Neural cell (in vitro differentiated cells): ENCODE results near the gene SPINT3. TPM values are rescaled to one million over a fixed set of nuclear protein-coding genes. Genes with fewer than 3 reads are reported as not detected.

Experiments
- H2AFZ ChIP-seq: fragments of 200-600, 300-800 bp; sonication (generic), shearing (Covaris generic); 2 replicates; pipeline ENCODE4 v1.6.0; 2014; ENCODE audit warnings: low read depth, mild to moderate bottlenecking, antibody characterized with exemption, low read length, moderate library complexity
- H3F3A ChIP-seq: fragments of 200-600 bp; shearing (Covaris generic); 2 replicates; pipeline ENCODE4 v1.6.1; 2016; ENCODE audit warnings: mild to moderate bottlenecking, moderate library complexity, mixed read lengths, antibody characterized with exemption, low read length; ENCODE audit not compliant: insufficient read depth, poor library complexity, severe bottlenecking
- H3K27ac ChIP-seq: fragments of 200-600, 300-800 bp; sonication (generic), shearing (Covaris generic); 2 replicates; pipeline ENCODE4 v1.5.1; 2014; ENCODE audit warnings: mild to moderate bottlenecking, low read length, moderate library complexity
- H3K27me3 ChIP-seq: fragments of 300-800, 200-600 bp; sonication (generic), shearing (Covaris generic); 2 replicates; pipeline ENCODE4 v1.6.0; 2014; ENCODE audit warnings: mild to moderate bottlenecking, low read depth, low read length, moderate library complexity; ENCODE audit not compliant: insufficient read depth
- H3K36me3 ChIP-seq: fragments of 300-800, 200-600 bp; sonication (generic), shearing (Covaris generic); 2 replicates; pipeline ENCODE4 v1.5.1; 2014; ENCODE audit warnings: mild to moderate bottlenecking, antibody characterized with exemption, low read length, moderate library complexity; ENCODE audit not compliant: insufficient read depth
- H3K4me2 ChIP-seq: fragments of 300-800, 200-600 bp; sonication (generic), shearing (Covaris generic); 2 replicates; pipeline ENCODE4 v1.6.0; 2014; ENCODE audit warnings: mild to moderate bottlenecking, low read length
- H3K4me3 ChIP-seq: fragments of 300-800, 200-600 bp; sonication (generic), shearing (Covaris generic); 2 replicates; pipeline ENCODE4 v1.5.1; 2014; ENCODE audit warnings: mild to moderate bottlenecking, low read length, moderate library complexity
- H3K79me2 ChIP-seq: fragments of 200-600 bp; shearing (Covaris generic); replicated peaks from 2 replicates; pipeline ENCODE4 v1.6.0; 2014; ENCODE audit warnings: mild to moderate bottlenecking, low read length, moderate library complexity; ENCODE audit not compliant: insufficient read depth
- H3K9ac ChIP-seq: fragments of 300-800, 200-600 bp; sonication (generic), shearing (Covaris generic); 2 replicates; pipeline ENCODE4 v1.6.1; 2016; ENCODE audit warnings: mild to moderate bottlenecking, low read length, mixed read lengths
- H3K9me2 ChIP-seq: fragments of 200-600 bp; shearing (Covaris generic); 2 replicates; pipeline ENCODE4 v1.6.1; 2016; ENCODE audit warnings: mild to moderate bottlenecking, low read length, mixed read lengths; ENCODE audit not compliant: insufficient read depth
- H3K9me3 ChIP-seq: fragments of 200-600, 300-800 bp; sonication (generic), shearing (Covaris generic); 2 replicates; pipeline ENCODE4 v1.6.1; 2016; ENCODE audit warnings: mild to moderate bottlenecking, mixed run types, low read length, moderate library complexity, mixed read lengths
- H4K20me1 ChIP-seq: fragments of 200-600 bp; shearing (Covaris generic); 2 replicates; pipeline ENCODE4 v1.6.1; 2016; ENCODE audit warnings: mild to moderate bottlenecking, mixed run types; ENCODE audit not compliant: insufficient read depth
- CTCF ChIP-seq: fragments of 450-650 bp; IDR thresholded peaks from 2 replicates; pipeline ENCODE4 v1.5.1; 2014; ENCODE audit warnings: antibody characterized with exemption, mild to moderate bottlenecking, moderate library complexity; ENCODE audit not compliant: poor library complexity, severe bottlenecking
- EP300 ChIP-seq: fragments of 450-650 bp; conservative IDR thresholded peaks from 2 replicates; pipeline ENCODE4 v1.6.1; 2014; ENCODE audit warnings: antibody characterized with exemption, mild to moderate bottlenecking, moderate library complexity; ENCODE audit not compliant: poor library complexity, severe bottlenecking
- EZH2 ChIP-seq: fragments of 200-600, 300-800 bp; shearing (Covaris generic), sonication (generic); IDR thresholded peaks from 2 replicates; pipeline ENCODE4 v1.6.1; 2014; ENCODE audit warnings: antibody characterized with exemption, low read length, borderline replicate concordance, mild to moderate bottlenecking; ENCODE audit not compliant: insufficient read depth, poor library complexity, severe bottlenecking
- MXI1 ChIP-seq: fragments of 450-650 bp; conservative IDR thresholded peaks from 2 replicates; pipeline ENCODE4 v1.6.1; 2014; ENCODE audit warnings: antibody characterized with exemption, mild to moderate bottlenecking; ENCODE audit not compliant: poor library complexity, severe bottlenecking
- POLR2AphosphoS5 ChIP-seq: IDR thresholded peaks from 2 replicates; pipeline ENCODE4 v1.6.1; 2012
- RAD21 ChIP-seq: fragments of 450-650 bp; conservative IDR thresholded peaks from 2 replicates; pipeline ENCODE4 v1.6.1; 2014; ENCODE audit warnings: antibody characterized with exemption, mild to moderate bottlenecking, moderate library complexity
- REST ChIP-seq: IDR thresholded peaks from 2 replicates; pipeline ENCODE4 v1.6.1; 2012; ENCODE audit warnings: borderline replicate concordance
- SMC3 ChIP-seq: fragments of 450-650 bp; conservative IDR thresholded peaks from 2 replicates; pipeline ENCODE4 v1.6.1; 2014; ENCODE audit warnings: antibody characterized with exemption, mild to moderate bottlenecking, moderate library complexity; ENCODE audit not compliant: poor library complexity
- TAF1 ChIP-seq: IDR thresholded peaks from 2 replicates; pipeline ENCODE4 v1.6.1; 2012; ENCODE audit warnings: low read depth
- polyA plus RNA-seq: library from polyadenylated mRNA; depleted of rRNA; stranded (reverse); fragments of >200 nt; gene quantifications from 2 replicates; pipeline ENCODE4 v1.2.3, GENCODE V29; 2014

SPINT3 gene
- polyA plus RNA-seq, 1 donor from 2014 or later, result not detected

GRCh38 chr20:45497971-45498494 is 17.4 kb downstream of the SPINT3 start:
- Histone ChIP-seq H3K4me3 (no peak overlapping the region), H3K36me3 (no peaks in the 10 kb centered on the region), H3K9ac (no peak overlapping the region), H3K9me3 (no peaks in the 10 kb centered on the region), H3F3A (no peaks in the 10 kb centered on the region), H3K4me2 (no peak overlapping the region), H4K20me1 (no peaks in the 10 kb centered on the region), H2AFZ (no peak overlapping the region), H3K9me2 (no peaks in the 10 kb centered on the region), H3K27ac (no peak overlapping the region), H3K79me2 (no peaks in the 10 kb centered on the region), H3K27me3 (no peaks in the 10 kb centered on the region)
- TF ChIP-seq RAD21 (no peak), EZH2 (no peak), REST (no peak), SMC3 (no peak), EP300 (no peak), TAF1 (no peak), MXI1 (no peak), POLR2AphosphoS5 (no peak), CTCF (no peak)

- no peak for TF ChIP-seq CTCF
- TF ChIP-seq EZH2, result no peak
- Histone ChIP-seq H2AFZ (no peak overlapping the region), H3K27me3 (no peaks in the 10 kb centered on the region), H4K20me1 (no peaks in the 10 kb centered on the region), H3K27ac (no peak overlapping the region), H3K4me3 (no peak overlapping the region), H3K9me2 (no peaks in the 10 kb centered on the region), H3K4me2 (no peak overlapping the region), H3K9ac (no peak overlapping the region), H3K79me2 (no peaks in the 10 kb centered on the region), H3F3A (no peaks in the 10 kb centered on the region), H3K9me3 (no peaks in the 10 kb centered on the region), H3K36me3 (no peaks in the 10 kb centered on the region)
Measured at GRCh38 chr20:45496166-45496565, 19.3 kb downstream of the SPINT3 start.
